ENCODE measurements around the gene MESD. TPM values are rescaled to one million over a fixed set of nuclear protein-coding genes. Genes with fewer than 3 reads are reported as not detected.

MESD gene
- total RNA-seq, 1 donor from 2014 or later: 25.9 TPM

DNA sequence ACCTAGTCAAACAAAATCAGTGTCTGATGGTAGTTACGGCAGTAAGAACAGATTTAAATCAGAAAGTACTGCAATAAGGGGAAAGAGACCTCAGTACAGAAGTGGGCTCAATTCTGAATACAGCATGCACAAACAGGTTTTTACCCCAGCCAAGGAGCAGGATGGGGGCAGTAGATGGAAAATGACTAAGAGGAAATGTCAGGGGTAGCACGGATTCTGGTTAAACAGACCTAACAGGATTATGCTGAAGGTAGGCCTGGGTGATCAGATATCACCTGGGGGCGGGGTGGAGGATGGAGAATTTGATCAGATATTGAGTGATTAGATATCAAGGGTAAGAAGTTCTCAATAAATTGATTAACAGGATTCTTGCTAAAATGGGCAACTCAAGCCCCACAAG, 19.0 kb downstream of the MESD start:
- TF ChIP-seq CTCF (IDR thresholded peaks at IDR 0.05; ENCODE audit: insufficient read depth, low read length, poor library complexity, severe bottlenecking): no peak
- no peak for DNase-seq (ENCODE audit: low read depth)
- H3K4me3 ChIP-seq (ENCODE audit: low read depth, low read length): no peak overlapping the region
- no peaks in the 10 kb centered on the region for H3K27me3 ChIP-seq (ENCODE audit: control insufficient read depth, insufficient read depth, low read length)
- H3K36me3 ChIP-seq (ENCODE audit: control insufficient read depth, insufficient read depth, low read length): no peaks in the 10 kb centered on the region

DNA sequence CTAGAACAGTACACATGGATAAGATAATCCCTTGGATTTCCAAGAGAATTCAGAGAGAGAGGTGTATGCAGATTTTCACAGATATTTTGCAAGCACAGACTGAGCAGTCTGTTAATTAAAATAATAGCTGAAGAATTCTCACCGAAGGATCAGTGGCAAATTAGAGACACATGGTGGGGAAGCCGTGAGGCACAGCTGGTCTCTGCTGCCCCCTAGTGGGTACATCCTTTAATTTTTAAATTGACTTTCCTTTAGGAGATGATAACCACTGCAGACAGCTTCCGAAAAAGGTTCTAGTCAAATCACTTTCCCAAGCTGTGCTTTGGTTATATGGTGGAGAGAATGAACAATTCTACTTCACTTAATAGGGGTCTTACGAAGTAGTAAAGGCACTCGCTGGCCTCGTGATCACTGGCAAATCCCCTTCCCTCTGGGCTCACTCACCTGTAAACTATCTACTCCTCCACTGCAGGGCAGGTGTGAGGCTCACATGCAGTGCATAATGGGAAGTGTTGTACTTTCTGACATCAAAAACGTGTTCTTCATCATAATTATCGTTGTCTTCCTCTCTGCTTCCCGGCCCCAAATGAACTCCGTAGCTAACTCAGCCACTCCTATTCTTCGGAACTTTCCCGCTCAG, 19.5 kb downstream of the MESD start:
- DNase-seq (ENCODE audit: low read depth): no peak
- Histone ChIP-seq H3K4me3 (ENCODE audit: low read depth, low read length) (no peak overlapping the region), H3K27me3 (ENCODE audit: control insufficient read depth, insufficient read depth, low read length) (no peaks in the 10 kb centered on the region), H3K36me3 (ENCODE audit: control insufficient read depth, insufficient read depth, low read length) (no peaks in the 10 kb centered on the region)
- TF ChIP-seq CTCF (IDR thresholded peaks at IDR 0.05; ENCODE audit: insufficient read depth, low read length, poor library complexity, severe bottlenecking): peak; percentile 64

GRCh38 chr15:80969316-80969715, 20.3 kb downstream of the MESD start:
- H3K36me3 ChIP-seq (ENCODE audit: control insufficient read depth, insufficient read depth, low read length): no peaks in the 10 kb centered on the region
- H3K4me3 ChIP-seq (ENCODE audit: low read depth, low read length): no peak overlapping the region
- DNase-seq (ENCODE audit: low read depth): no peak
- no peaks in the 10 kb centered on the region for H3K27me3 ChIP-seq (ENCODE audit: control insufficient read depth, insufficient read depth, low read length)
- TF ChIP-seq CTCF (IDR thresholded peaks at IDR 0.05; ENCODE audit: insufficient read depth, low read length, poor library complexity, severe bottlenecking): no peak

- no peaks in the 10 kb centered on the region for H3K36me3 ChIP-seq (ENCODE audit: control insufficient read depth, insufficient read depth, low read length)
- no peak for DNase-seq (ENCODE audit: low read depth)
- H3K4me3 ChIP-seq (ENCODE audit: low read depth, low read length): no peak overlapping the region
- TF ChIP-seq CTCF (IDR thresholded peaks at IDR 0.05; ENCODE audit: insufficient read depth, low read length, poor library complexity, severe bottlenecking): no peak
- no peaks in the 10 kb centered on the region for H3K27me3 ChIP-seq (ENCODE audit: control insufficient read depth, insufficient read depth, low read length)
Observed at GRCh38 chr15:80967991-80968510, 21.6 kb downstream of the MESD start.

- Histone ChIP-seq H3K36me3 (ENCODE audit: control insufficient read depth, insufficient read depth, low read length) (no peaks in the 10 kb centered on the region), H3K4me3 (ENCODE audit: low read depth, low read length) (no peak overlapping the region), H3K27me3 (ENCODE audit: control insufficient read depth, insufficient read depth, low read length) (no peaks in the 10 kb centered on the region)
- no peak for DNase-seq (ENCODE audit: low read depth)
- no peak for TF ChIP-seq CTCF (IDR thresholded peaks at IDR 0.05; ENCODE audit: insufficient read depth, low read length, poor library complexity, severe bottlenecking)
Observed at GRCh38 chr15:80967451-80967850, 22.2 kb downstream of the MESD start.
